ENCODE measurements around the gene MARCHF9. TPM values are rescaled to one million over a fixed set of nuclear protein-coding genes. Genes with fewer than 3 reads are reported as not detected.

Gene MARCHF9
- total RNA-seq, 1 donor from 2014 or later, result 13.8 TPM

GRCh38 chr12:57732270-57732669, 22.6 kb upstream of the MARCHF9 start:
- Histone ChIP-seq H3K36me3 (no peaks in the 10 kb centered on the region), H3K27ac (replicated peaks) (no peak overlapping the region), H3K9me3 (replicated peaks) (no peaks in the 10 kb centered on the region), H3K27me3 (ENCODE audit: low read depth) (peaks cover 88% of the 10 kb centered on the region), H3K4me1 (peaks cover 29% of the 10 kb centered on the region), H3K4me3 (no peak overlapping the region)
- DNase-seq, result no peak
- TF ChIP-seq, protein P1, sequence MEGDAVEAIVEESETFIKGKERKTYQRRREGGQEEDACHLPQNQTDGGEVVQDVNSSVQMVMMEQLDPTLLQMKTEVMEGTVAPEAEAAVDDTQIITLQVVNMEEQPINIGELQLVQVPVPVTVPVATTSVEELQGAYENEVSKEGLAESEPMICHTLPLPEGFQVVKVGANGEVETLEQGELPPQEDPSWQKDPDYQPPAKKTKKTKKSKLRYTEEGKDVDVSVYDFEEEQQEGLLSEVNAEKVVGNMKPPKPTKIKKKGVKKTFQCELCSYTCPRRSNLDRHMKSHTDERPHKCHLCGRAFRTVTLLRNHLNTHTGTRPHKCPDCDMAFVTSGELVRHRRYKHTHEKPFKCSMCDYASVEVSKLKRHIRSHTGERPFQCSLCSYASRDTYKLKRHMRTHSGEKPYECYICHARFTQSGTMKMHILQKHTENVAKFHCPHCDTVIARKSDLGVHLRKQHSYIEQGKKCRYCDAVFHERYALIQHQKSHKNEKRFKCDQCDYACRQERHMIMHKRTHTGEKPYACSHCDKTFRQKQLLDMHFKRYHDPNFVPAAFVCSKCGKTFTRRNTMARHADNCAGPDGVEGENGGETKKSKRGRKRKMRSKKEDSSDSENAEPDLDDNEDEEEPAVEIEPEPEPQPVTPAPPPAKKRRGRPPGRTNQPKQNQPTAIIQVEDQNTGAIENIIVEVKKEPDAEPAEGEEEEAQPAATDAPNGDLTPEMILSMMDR (IDR thresholded peaks at IDR 0.05; ENCODE audit: borderline replicate concordance), result no peak
- intact Hi-C loops (cut with micrococcal nuclease), result no loop called here

DNA sequence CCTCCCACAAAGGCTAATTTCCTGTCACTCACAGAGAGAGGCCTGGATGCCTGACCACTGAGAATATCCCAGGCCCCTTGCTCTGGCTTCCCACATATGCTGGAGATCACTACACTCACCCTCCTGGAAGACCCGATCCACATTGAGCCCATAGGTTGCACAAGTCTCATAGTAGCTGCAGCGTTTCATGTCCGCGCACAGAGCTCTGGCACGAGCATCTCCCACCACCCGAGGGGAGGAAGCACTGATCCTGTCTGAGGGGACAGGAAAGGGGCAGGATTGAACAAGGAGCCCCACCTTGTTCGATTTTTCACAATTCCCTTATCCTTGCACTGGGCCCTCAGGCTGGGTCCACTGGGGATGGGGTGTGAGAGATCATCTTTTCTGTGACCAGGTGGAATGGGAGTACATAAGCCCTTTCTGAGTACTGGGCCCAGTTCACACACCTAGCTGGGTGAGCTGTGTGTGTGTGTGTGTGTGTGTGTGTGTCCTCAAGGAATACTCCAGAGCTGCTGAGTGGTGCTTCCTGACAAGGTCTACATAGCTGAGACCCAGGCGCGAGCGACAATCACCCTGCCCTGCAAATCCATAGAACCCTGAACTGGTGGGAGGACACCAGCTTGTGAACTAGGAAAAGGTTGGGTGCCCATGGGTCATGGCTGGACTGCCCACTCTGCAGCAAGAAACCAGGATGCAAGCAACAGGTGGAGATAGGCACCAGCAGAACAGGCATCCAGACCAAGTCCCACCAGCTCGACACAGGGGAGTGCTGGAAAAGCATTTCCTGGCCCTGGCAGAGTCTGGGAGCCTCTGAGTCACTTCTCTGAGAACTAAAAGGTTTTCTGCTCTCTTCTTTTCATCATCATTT, 21.9 kb upstream of the MARCHF9 start:
- DNase-seq, result no peak
- Histone ChIP-seq H3K4me1 (peaks cover 29% of the 10 kb centered on the region), H3K9me3 (replicated peaks) (no peaks in the 10 kb centered on the region), H3K4me3 (no peak overlapping the region), H3K27me3 (ENCODE audit: low read depth) (peaks cover 88% of the 10 kb centered on the region), H3K27ac (replicated peaks) (no peak overlapping the region), H3K36me3 (no peaks in the 10 kb centered on the region)
- TF ChIP-seq, protein P1 (IDR thresholded peaks at IDR 0.05; ENCODE audit: borderline replicate concordance), result no peak
- intact Hi-C loops (cut with micrococcal nuclease), result no loop called here

- Histone ChIP-seq H3K27ac (replicated peaks) (no peak overlapping the region), H3K4me1 (peaks cover 39% of the 10 kb centered on the region), H3K36me3 (no peaks in the 10 kb centered on the region), H3K4me3 (peak overlapping the region; percentile 68), H3K27me3 (ENCODE audit: low read depth) (peaks cover 96% of the 10 kb centered on the region), H3K9me3 (replicated peaks) (no peaks in the 10 kb centered on the region)
- intact Hi-C loops (cut with micrococcal nuclease), result no loop called here
- TF ChIP-seq, protein P1 (IDR thresholded peaks at IDR 0.05; ENCODE audit: borderline replicate concordance), result no peak
- no peak for DNase-seq
These were observed 21.0 kb upstream of the MARCHF9 start for GRCh38 chr12:57733928-57734327.

DNA sequence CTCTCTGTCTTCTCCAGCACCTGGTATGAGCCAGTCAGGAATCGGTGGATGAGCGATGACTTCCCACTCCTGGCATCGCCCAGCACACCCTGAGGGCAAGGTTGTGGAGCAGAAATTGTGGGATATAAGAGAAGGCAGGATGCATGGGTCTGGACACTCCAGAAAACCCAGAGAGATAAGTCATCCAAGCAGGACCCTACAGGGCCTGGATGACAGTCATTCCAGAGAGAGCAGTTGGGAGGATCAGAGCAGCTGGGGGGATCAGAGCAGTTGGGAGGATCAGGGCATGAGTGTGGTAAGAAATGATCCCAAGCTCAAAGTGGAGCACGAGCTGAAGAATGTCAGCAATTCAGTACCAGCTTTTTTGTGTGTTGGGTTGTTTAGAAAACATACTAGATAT, 20.3 kb upstream of the MARCHF9 start:
- H3K9me3 ChIP-seq (replicated peaks), result no peaks in the 10 kb centered on the region
- peaks cover 41% of the 10 kb centered on the region for H3K4me1 ChIP-seq
- peaks cover 100% of the 10 kb centered on the region for H3K27me3 ChIP-seq (ENCODE audit: low read depth)
- no peak for DNase-seq
- intact Hi-C loops (cut with micrococcal nuclease), result no loop called here
- TF ChIP-seq, protein P1 (IDR thresholded peaks at IDR 0.05; ENCODE audit: borderline replicate concordance), result no peak
- H3K27ac ChIP-seq (replicated peaks), result peak overlapping the region; percentile 77
- H3K36me3 ChIP-seq, result no peaks in the 10 kb centered on the region
- peak overlapping the region; percentile 68 for H3K4me3 ChIP-seq

- intact Hi-C loops (cut with micrococcal nuclease), result no loop called here
- no peaks in the 10 kb centered on the region for H3K9me3 ChIP-seq (replicated peaks)
- H3K27me3 ChIP-seq (ENCODE audit: low read depth), result peaks cover 100% of the 10 kb centered on the region
- TF ChIP-seq, protein P1 (IDR thresholded peaks at IDR 0.05; ENCODE audit: borderline replicate concordance), result no peak
- H3K4me1 ChIP-seq, result peaks cover 47% of the 10 kb centered on the region
- peak overlapping the region; percentile 68 for H3K4me3 ChIP-seq
- peak overlapping the region; percentile 77 for H3K27ac ChIP-seq (replicated peaks)
- H3K36me3 ChIP-seq, result no peaks in the 10 kb centered on the region
- DNase-seq, result no peak
These were observed 19.6 kb upstream of the MARCHF9 start for GRCh38 chr12:57735198-57735855.
